Left ventricle myocardium superior (tissue), 1 donor: ENCODE data around the gene ITLN2. TPM values are rescaled to one million over a fixed set of nuclear protein-coding genes. Genes with fewer than 3 reads are reported as not detected.
A peak's percentile ranks its signal among the peaks of the same experiment; 100 is the strongest.
"Not testable (repeated sequence)": the region's sequence is repeated elsewhere in the genome, so short reads cannot be mapped to it uniquely, and the experiment has no call there.

Source experiments
- ATAC-seq: fragments of 200-7000 bp; cut with Tn5 transposase; one replicate; pipeline ENCODE4 v1.9.1; 2020; ENCODE audit warnings: mild to moderate bottlenecking, moderate library complexity
- DNase-seq: peaks from one replicate; pipeline ENCODE4 v3.0.0-alpha.2; 2020
- intact Hi-C: fragments of 100-400 bp; cut with micrococcal nuclease; formaldehyde crosslinking; loops from one replicate; pipeline ENCODE4 v1.11.0; 2022
- total RNA-seq: library from RNA; stranded (reverse); fragmentation: NEBNext Ultra II Directional; extraction: Animal tissue kit (Norgen Biotek cat#: 25700); gene quantifications from one replicate; pipeline ENCODE4 v1.2.1, GENCODE V29; 2021
- donor health status: DM: no; HTN: yes; CAD: no; lungs with severe emphysema.

Gene ITLN2
- total RNA-seq, 1 donor from 2014 or later: not detected

DNA sequence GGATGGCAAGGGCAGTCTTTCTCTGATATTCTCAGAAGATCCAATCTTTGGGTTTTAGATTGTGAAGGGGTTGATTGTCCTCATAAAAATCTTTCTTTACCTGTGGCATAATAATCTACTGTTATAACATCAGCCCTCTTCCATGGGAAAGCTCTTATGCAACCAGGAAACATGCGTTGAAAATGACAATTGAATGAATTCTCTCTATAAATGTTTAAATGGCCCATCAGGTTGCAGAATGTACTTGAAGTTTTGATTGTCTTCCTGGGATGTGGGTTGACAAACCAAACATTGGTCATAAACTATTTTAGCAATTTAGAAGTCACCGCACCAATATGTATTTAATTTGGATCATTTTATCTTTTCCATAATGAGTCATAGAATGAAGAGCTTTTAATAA is 37.9 kb downstream of the ITLN2 start:
- no peak for DNase-seq
- ATAC-seq: no peak
- intact Hi-C loops: no loop called here

DNA sequence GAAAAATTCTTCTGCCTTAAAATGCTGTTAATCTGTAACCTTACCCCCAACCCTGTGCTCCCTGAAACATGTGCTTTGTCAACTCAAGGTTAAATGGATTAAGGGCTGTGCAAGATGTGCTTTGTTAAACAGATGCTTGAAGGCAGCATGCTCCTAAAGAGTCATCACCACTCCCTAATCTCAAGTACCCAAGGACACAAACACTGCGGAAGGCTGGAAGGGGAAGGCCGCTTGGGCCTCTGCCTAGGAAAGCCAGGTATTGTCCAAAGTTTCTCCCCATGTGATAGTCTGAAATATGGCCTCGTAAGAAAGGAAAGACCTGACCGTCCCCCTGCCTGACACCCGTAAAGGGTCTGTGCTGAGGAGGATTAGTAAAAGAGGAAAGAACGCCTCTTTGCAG is 41.4 kb downstream of the ITLN2 start:
- DNase-seq, intact Hi-C loops, ATAC-seq: not testable (repeated sequence)

GRCh38 chr1:160911925-160912324 is 42.7 kb downstream of the ITLN2 start:
- ATAC-seq (no peak), DNase-seq (no peak)
- intact Hi-C loops: no loop called here

DNA sequence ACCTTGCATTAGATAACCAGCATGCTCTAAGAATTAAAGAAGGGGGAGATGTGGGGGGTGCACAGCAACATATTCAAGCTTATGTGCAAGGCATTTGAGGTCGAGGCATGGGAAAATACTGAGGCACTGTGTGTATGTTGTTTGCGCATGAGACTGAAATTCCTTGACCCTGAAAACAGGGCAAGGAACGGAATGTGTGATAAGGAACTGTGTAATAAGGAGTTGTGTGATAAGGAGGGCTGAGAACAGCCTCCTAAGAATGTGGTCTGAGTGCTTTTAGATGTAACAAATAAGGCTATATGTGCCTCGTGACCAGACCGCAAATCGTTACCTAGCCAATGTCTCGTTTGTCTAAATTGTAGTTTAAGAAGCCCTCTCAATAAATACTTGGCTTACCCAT is 43.2 kb downstream of the ITLN2 start:
- no peak for ATAC-seq

GRCh38 chr1:160910170-160910750 is 44.3 kb downstream of the ITLN2 start:
- ATAC-seq (no peak), DNase-seq (no peak)
- intact Hi-C loops: no loop called here

More for the DNA sequence above, 43.2 kb downstream of the ITLN2 start:
- intact Hi-C loops: no loop called here
- no peak for DNase-seq

DNA sequence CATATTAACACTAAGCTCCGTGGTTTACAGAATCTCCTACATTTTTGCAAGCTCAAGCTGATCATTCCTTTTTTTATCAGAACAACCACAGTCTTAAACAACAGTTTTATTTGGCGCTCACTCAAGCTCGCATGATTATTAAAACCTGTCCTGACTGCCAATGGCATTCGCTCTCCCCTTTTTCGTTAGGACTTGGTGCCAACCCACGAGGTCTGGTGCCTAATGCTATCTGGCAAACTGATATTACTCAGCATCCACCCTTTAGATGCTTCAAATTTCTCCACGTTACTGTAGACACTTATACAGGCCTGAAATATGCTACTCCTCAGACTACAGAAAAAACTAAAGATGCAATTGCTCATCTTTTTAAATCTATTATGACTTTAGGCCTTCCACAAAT is 46.6 kb downstream of the ITLN2 start:
- DNase-seq (no peak), ATAC-seq (peak; percentile 47)
- intact Hi-C loops: no loop called here

GRCh38 chr1:160905617-160905989 is 49.0 kb downstream of the ITLN2 start:
- DNase-seq: no peak
- no peak for ATAC-seq
- intact Hi-C loops: no loop called here

- intact Hi-C loops: no loop called here
- DNase-seq (no peak), ATAC-seq (peak; percentile 66)
Measured at GRCh38 chr1:160904783-160905616, 49.6 kb downstream of the ITLN2 start.

- DNase-seq, intact Hi-C loops, ATAC-seq: not testable (repeated sequence)
Measured at GRCh38 chr1:160902251-160902650, 52.4 kb downstream of the ITLN2 start.

DNA sequence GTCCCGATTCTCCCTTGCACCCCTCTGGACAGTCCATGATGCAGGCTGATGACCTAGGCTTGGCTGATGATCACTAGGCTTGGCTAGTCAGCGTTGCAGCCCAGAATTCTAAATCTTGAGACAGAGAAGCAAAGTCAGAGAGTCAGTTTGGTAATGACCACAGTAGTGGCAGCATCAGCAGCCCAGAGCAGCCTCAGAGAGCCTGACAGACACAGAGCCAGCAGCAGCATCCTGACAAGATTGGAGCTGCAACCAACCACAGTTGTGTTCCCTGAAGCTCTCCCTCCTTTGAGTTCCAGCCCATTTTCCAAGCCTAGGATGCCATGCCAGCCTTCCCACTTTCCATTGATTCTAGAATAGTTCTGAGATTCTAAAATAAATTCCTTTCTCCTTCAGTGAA is 52.8 kb downstream of the ITLN2 start:
- no peak for DNase-seq
- no peak for ATAC-seq
- intact Hi-C loops: no loop called here

DNA sequence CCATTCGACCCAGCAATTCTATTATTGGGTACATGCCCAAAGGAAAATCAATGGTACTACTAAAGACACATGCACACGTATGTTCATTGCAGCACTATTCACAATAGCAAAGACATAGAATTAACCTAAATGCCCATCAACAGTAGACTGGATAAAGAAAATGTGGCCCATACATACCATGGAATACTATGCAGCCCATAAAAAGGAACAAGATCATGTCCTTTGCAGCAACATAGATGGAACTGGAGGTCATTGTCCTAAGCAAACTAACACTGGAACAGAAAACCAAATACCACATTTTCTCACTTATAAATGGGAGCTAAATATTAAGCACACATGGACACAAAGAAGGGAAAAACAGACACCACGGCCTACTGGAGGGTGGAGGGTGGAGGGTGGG is 53.9 kb downstream of the ITLN2 start:
- ATAC-seq, intact Hi-C loops, DNase-seq: not testable (repeated sequence)

Other genes with a start within 250 kb of the ITLN2 start
- 2.4 TPM for gene CD48, start 243.0 kb downstream of the ITLN2 start, total RNA-seq
- gene SLAMF7, start 215.6 kb downstream of the ITLN2 start, total RNA-seq: 0.50 TPM
- gene LY9, start 158.6 kb downstream of the ITLN2 start, total RNA-seq: not detected
- gene CD244, start 91.9 kb downstream of the ITLN2 start, total RNA-seq: 0.27 TPM
- 65.8 TPM for gene ITLN1, start 69.6 kb downstream of the ITLN2 start, total RNA-seq
- 8.3 TPM for gene F11R, start 66.3 kb upstream of the ITLN2 start, total RNA-seq
- 15.4 TPM for gene TSTD1, start 84.2 kb upstream of the ITLN2 start, total RNA-seq
- 30.3 TPM for gene USF1, start 91.2 kb upstream of the ITLN2 start, total RNA-seq
- gene ARHGAP30, start 115.1 kb upstream of the ITLN2 start, total RNA-seq: 3.7 TPM
- gene NECTIN4, start 134.7 kb upstream of the ITLN2 start, total RNA-seq: not detected
- 5.2 TPM for gene KLHDC9, start 143.6 kb upstream of the ITLN2 start, total RNA-seq
- 64.8 TPM for gene PFDN2, start 163.2 kb upstream of the ITLN2 start, total RNA-seq
- gene NIT1, start 163.3 kb upstream of the ITLN2 start, total RNA-seq: 33.0 TPM
- gene DEDD, start 177.9 kb upstream of the ITLN2 start, total RNA-seq: 29.3 TPM
- gene UFC1, start 199.2 kb upstream of the ITLN2 start, total RNA-seq: 78.0 TPM
- gene USP21, start 204.7 kb upstream of the ITLN2 start, total RNA-seq: 22.9 TPM
- 10.7 TPM for gene PPOX, start 211.6 kb upstream of the ITLN2 start, total RNA-seq
- 23.6 TPM for gene B4GALT3, start 222.7 kb upstream of the ITLN2 start, total RNA-seq
- 7.2 TPM for gene ADAMTS4, start 244.2 kb upstream of the ITLN2 start, total RNA-seq
- 335 TPM for gene NDUFS2, start 247.6 kb upstream of the ITLN2 start, total RNA-seq